Stimulated activated naive CD8-positive, alpha-beta T cell treated with anti-CD3 and anti-CD28 coated beads, Interleukin-15, Interleukin-2, amounts not matched to agents 100 ng/mL and 50 ng/mL, for 24 hours (primary cell): ENCODE results near the gene MBD5.
A peak's percentile ranks its signal among the peaks of the same experiment; 100 is the strongest.

Experiments
- H3K27ac Mint-ChIP-seq: one replicate; pipeline ENCODE4 v1.8.0; 2021; ENCODE audit warnings: mild to moderate bottlenecking, mixed read lengths
- H3K27me3 Mint-ChIP-seq: one replicate; pipeline ENCODE4 v1.8.0; 2021; ENCODE audit warnings: mixed read lengths
- H3K36me3 Mint-ChIP-seq: one replicate; pipeline ENCODE4 v1.8.0; 2021; ENCODE audit warnings: low read depth, mixed read lengths
- H3K4me1 Mint-ChIP-seq: one replicate; pipeline ENCODE4 v1.8.0; 2021; ENCODE audit warnings: low read depth, mixed read lengths
- H3K4me3 Mint-ChIP-seq: one replicate; pipeline ENCODE4 v1.8.0; 2021; ENCODE audit warnings: mild to moderate bottlenecking, mixed read lengths
- H3K9me3 Mint-ChIP-seq: one replicate; pipeline ENCODE4 v1.8.0; 2021; ENCODE audit warnings: mixed read lengths

The MBD5 gene

DNA sequence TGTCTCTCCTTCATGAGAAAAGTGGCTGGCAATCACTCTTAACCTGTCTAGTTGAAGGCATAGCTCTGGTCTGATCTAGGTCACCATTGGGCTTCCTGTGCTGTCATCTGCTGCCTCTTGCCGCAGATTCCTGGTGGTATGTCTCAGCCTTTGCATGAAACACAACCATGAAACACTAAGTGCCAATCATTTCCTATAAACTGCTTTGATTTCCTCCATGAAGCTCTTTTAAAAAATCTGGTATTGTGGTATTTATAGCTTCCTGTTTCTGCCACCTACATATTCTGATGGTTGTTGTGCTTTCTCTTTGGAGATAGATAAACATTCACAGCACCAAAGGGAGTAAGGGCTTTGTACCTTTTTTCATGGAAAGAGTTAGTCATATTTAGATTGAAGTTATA, 503.6 kb downstream of the MBD5 start:
- Mint-ChIP-seq H3K9me3 (no peaks in the 10 kb centered on the region), H3K36me3 (no peaks in the 10 kb centered on the region), H3K27ac (peak overlapping the region; percentile 34), H3K4me3 (peak overlapping the region; percentile 3), H3K27me3 (no peaks in the 10 kb centered on the region), H3K4me1 (peaks cover 78% of the 10 kb centered on the region)

GRCh38 chr2:148525130-148525529, 504.2 kb downstream of the MBD5 start:
- H3K4me1 Mint-ChIP-seq = peaks cover 85% of the 10 kb centered on the region
- no peaks in the 10 kb centered on the region for H3K36me3 Mint-ChIP-seq
- no peaks in the 10 kb centered on the region for H3K9me3 Mint-ChIP-seq
- H3K27me3 Mint-ChIP-seq = no peaks in the 10 kb centered on the region
- H3K27ac Mint-ChIP-seq = peak overlapping the region; percentile 34
- H3K4me3 Mint-ChIP-seq = peak overlapping the region; percentile 3

- Mint-ChIP-seq H3K36me3 (no peaks in the 10 kb centered on the region), H3K27me3 (no peaks in the 10 kb centered on the region), H3K9me3 (no peaks in the 10 kb centered on the region), H3K4me3 (peak overlapping the region; percentile 56), H3K4me1 (peaks cover 76% of the 10 kb centered on the region), H3K27ac (peak overlapping the region; percentile 68)
Measured at GRCh38 chr2:148526509-148527346, 505.8 kb downstream of the MBD5 start.

GRCh38 chr2:148527488-148528340, 506.8 kb downstream of the MBD5 start:
- peaks cover 72% of the 10 kb centered on the region for H3K4me1 Mint-ChIP-seq
- H3K27me3 Mint-ChIP-seq = no peaks in the 10 kb centered on the region
- no peaks in the 10 kb centered on the region for H3K36me3 Mint-ChIP-seq
- H3K9me3 Mint-ChIP-seq = no peaks in the 10 kb centered on the region
- peak overlapping the region; percentile 68 for H3K27ac Mint-ChIP-seq
- peak overlapping the region; percentile 56 for H3K4me3 Mint-ChIP-seq

GRCh38 chr2:148528356-148529064, 507.6 kb downstream of the MBD5 start:
- no peaks in the 10 kb centered on the region for H3K36me3 Mint-ChIP-seq
- H3K27ac Mint-ChIP-seq = peak overlapping the region; percentile 68
- H3K4me1 Mint-ChIP-seq = peaks cover 64% of the 10 kb centered on the region
- no peaks in the 10 kb centered on the region for H3K27me3 Mint-ChIP-seq
- H3K4me3 Mint-ChIP-seq = peak overlapping the region; percentile 56
- no peaks in the 10 kb centered on the region for H3K9me3 Mint-ChIP-seq

DNA sequence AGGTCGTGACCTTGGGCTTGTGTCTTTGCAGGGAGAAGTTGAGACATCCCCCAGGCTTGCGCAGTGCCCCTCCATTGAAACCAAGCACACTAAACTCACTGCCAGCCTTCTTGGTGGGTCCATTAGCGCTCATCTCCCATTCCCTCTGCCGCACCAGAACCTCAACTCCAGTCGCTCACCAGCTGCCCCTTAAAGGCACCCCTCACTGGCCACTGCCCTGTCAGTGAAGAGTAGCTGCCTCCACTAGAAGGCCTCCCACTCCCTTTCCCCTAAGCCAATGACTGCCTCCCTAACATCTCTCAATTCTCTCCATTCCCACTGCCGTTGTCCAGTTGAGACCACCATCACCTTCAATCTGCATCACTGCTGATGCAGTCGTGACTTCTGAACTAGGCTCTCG, 508.9 kb downstream of the MBD5 start:
- Mint-ChIP-seq H3K27ac (peak overlapping the region; percentile 18), H3K9me3 (no peaks in the 10 kb centered on the region), H3K27me3 (no peaks in the 10 kb centered on the region), H3K4me1 (peaks cover 56% of the 10 kb centered on the region), H3K36me3 (no peaks in the 10 kb centered on the region), H3K4me3 (no peak overlapping the region)

DNA sequence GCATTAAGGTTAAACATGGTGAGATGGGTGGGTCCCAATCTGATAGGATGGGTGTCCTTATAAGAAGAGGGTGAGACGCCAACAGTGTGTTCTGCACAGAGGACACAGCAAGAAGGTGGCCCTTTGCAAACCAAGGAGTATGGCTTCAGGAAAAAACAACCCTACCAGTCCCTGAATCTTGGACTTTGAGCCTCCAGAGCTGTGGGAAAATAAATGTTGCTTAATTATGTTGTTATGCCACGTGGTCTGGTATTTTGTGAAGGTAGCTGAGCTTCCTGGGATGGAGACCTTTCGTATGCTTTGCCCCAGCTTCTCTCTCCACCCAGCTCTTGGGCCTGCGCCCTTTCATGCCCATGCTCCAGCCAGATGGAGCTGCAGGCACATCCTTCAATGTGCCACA, 509.5 kb downstream of the MBD5 start:
- H3K4me3 Mint-ChIP-seq = no peak overlapping the region
- no peaks in the 10 kb centered on the region for H3K9me3 Mint-ChIP-seq
- H3K27ac Mint-ChIP-seq = no peak overlapping the region
- no peaks in the 10 kb centered on the region for H3K36me3 Mint-ChIP-seq
- H3K27me3 Mint-ChIP-seq = no peaks in the 10 kb centered on the region
- H3K4me1 Mint-ChIP-seq = peaks cover 52% of the 10 kb centered on the region

DNA sequence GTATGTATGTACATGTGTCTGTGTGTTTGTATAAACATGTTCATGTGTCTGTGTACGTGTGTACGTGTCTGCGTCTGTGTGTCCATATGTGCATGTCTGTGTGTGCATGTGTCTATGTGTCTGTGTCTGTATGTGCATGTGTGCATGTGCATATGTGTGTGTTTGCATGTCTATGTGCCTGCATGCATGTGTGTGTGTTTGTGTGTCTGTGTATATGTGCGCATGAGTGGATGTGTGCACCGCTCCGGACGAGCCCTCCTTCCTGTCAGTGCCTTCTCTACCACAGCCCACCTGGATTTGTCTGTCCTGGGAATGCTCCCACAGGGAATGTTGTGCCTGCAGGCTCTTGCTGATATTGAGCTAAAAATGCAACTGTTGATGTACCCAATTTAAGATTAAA, 510.3 kb downstream of the MBD5 start:
- Mint-ChIP-seq H3K9me3 (no peaks in the 10 kb centered on the region), H3K27me3 (no peaks in the 10 kb centered on the region), H3K27ac (no peak overlapping the region), H3K4me1 (peaks cover 44% of the 10 kb centered on the region), H3K4me3 (no peak overlapping the region), H3K36me3 (no peaks in the 10 kb centered on the region)

GRCh38 chr2:148531669-148532428, 511.0 kb downstream of the MBD5 start:
- Mint-ChIP-seq H3K27me3 (no peaks in the 10 kb centered on the region), H3K4me3 (no peak overlapping the region), H3K36me3 (no peaks in the 10 kb centered on the region), H3K4me1 (peaks cover 38% of the 10 kb centered on the region), H3K9me3 (no peaks in the 10 kb centered on the region), H3K27ac (no peak overlapping the region)

GRCh38 chr2:148533004-148533403, 512.1 kb downstream of the MBD5 start:
- H3K4me1 Mint-ChIP-seq = peaks cover 28% of the 10 kb centered on the region
- no peaks in the 10 kb centered on the region for H3K9me3 Mint-ChIP-seq
- H3K27ac Mint-ChIP-seq = no peak overlapping the region
- H3K36me3 Mint-ChIP-seq = no peaks in the 10 kb centered on the region
- no peak overlapping the region for H3K4me3 Mint-ChIP-seq
- no peaks in the 10 kb centered on the region for H3K27me3 Mint-ChIP-seq

DNA sequence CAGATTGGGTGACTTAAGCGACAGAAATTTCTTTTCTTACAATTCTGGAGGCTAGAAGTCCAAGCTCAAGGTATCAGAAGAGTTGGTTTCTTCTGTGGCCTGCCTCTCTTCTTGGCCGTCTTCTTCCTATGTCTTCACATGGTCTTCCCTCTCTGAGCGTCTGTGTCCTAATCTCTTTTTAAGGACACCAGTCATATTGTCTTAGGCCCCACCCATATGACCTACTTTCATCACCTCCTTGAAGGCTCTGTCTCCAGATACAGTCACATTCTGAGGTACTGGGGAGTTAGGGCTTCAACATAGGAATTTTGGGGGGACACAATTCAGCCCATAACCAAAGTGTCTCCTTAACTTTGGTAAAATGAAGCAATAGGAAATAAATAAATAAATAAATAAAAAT, 512.8 kb downstream of the MBD5 start:
- Mint-ChIP-seq H3K4me1 (peaks cover 26% of the 10 kb centered on the region), H3K4me3 (no peak overlapping the region), H3K27ac (no peak overlapping the region)

GRCh38 chr2:148534416-148535204, 513.7 kb downstream of the MBD5 start:
- no peak overlapping the region for H3K4me3 Mint-ChIP-seq
- H3K36me3 Mint-ChIP-seq = no peaks in the 10 kb centered on the region
- no peaks in the 10 kb centered on the region for H3K27me3 Mint-ChIP-seq
- peaks cover 26% of the 10 kb centered on the region for H3K4me1 Mint-ChIP-seq
- H3K27ac Mint-ChIP-seq = no peak overlapping the region
- H3K9me3 Mint-ChIP-seq = no peaks in the 10 kb centered on the region

More for the DNA sequence above, 512.8 kb downstream of the MBD5 start:
- Mint-ChIP-seq H3K27me3 (no peaks in the 10 kb centered on the region), H3K36me3 (no peaks in the 10 kb centered on the region), H3K9me3 (no peaks in the 10 kb centered on the region)

GRCh38 chr2:148538375-148538774, 517.5 kb downstream of the MBD5 start:
- Mint-ChIP-seq H3K36me3 (no peaks in the 10 kb centered on the region), H3K27me3 (no peaks in the 10 kb centered on the region), H3K9me3 (no peaks in the 10 kb centered on the region), H3K4me3 (no peak overlapping the region), H3K27ac (no peak overlapping the region), H3K4me1 (peaks cover 35% of the 10 kb centered on the region)

GRCh38 chr2:148540022-148540421, 519.1 kb downstream of the MBD5 start:
- H3K27me3 Mint-ChIP-seq = no peaks in the 10 kb centered on the region
- H3K27ac Mint-ChIP-seq = peak overlapping the region; percentile 19
- no peaks in the 10 kb centered on the region for H3K9me3 Mint-ChIP-seq
- peaks cover 35% of the 10 kb centered on the region for H3K4me1 Mint-ChIP-seq
- H3K4me3 Mint-ChIP-seq = no peak overlapping the region
- H3K36me3 Mint-ChIP-seq = no peaks in the 10 kb centered on the region
